HCT116 (cell line): ENCODE results near the gene WDR33. TPM values are rescaled to one million over a fixed set of nuclear protein-coding genes. Genes with fewer than 3 reads are reported as not detected.
A peak's percentile ranks its signal among the peaks of the same experiment; 100 is the strongest.

Source experiments
- ATAC-seq: fragments of 200-7000 bp; cut with Tn5 transposase; 2 replicates; pipeline ENCODE4 v1.9.1; 2020; ENCODE audit warnings: mild to moderate bottlenecking, moderate library complexity
- BruUV-seq: library from RNA; stranded (reverse); fragments of 400-500 nt; replicated peaks from 2 replicates; lab custom pipeline; 2021; lab: Mats Ljungman, UMichigan
- CTCF ChIA-PET: fragments of 300-600 bp; sonication (Branson Sonifier 250); formaldehyde crosslinking; loops from one replicate; lab custom pipeline; 2021; ENCODE audit warnings: antibody characterized with exemption; lab: Charles Lee
- POLR2A ChIA-PET: fragments of 300-600, 350-600 bp; sonication (Branson Sonifier 250); formaldehyde crosslinking; loops from one replicate; lab custom pipeline; 2021; ENCODE audit warnings: antibody characterized with exemption; lab: Charles Lee
- RAD21 ChIA-PET, 2 experiments: fragments of 300-600 bp; sonication (Branson Sonifier 250); formaldehyde crosslinking; loops; one replicate each; lab custom pipeline; 2023; ENCODE audit warnings: low total read pairs in 2 of 2; ENCODE audit not compliant: uncharacterized antibody in 2 of 2, unreplicated experiment in 2 of 2, low non-redundant PET in 1 of 2; lab: Charles Lee
- DNase-seq: peaks from one replicate; pipeline ENCODE4 v3.0.0-alpha.2; 2010; ENCODE audit warnings: low read depth, low spot score
- H2AFZ ChIP-seq: fragments of 200-600 bp; shearing (Covaris generic), sonication (generic); 2 replicates; pipeline ENCODE4 v1.6.1; 2017; ENCODE audit warnings: low read depth, mixed run types, mixed read lengths, antibody characterized with exemption, low read length; ENCODE audit not compliant: poor library complexity, severe bottlenecking
- H3K27ac ChIP-seq: 2 replicates; pipeline ENCODE4 v1.5.1; 2012; ENCODE audit warnings: low read depth, low read length
- H3K27me3 ChIP-seq: fragments of 200-600 bp; sonication (generic); 2 replicates; pipeline ENCODE4 v1.6.1; 2016; ENCODE audit warnings: mixed run types, low read length, mixed read lengths; ENCODE audit not compliant: insufficient read depth
- H3K36me3 ChIP-seq, 2 experiments: fragments of 200-500 bp in 1 of 2; fragments of 200-600 bp in 1 of 2; sonication (Bioruptor generic) in 1 of 2; sonication (generic) in 1 of 2; 2 replicates each; pipeline versions ENCODE4 v1.5.1 to v1.6.1; 2014 to 2016; ENCODE audit warnings: low read length in 2 of 2, inconsistent platforms in 1 of 2, mixed read lengths in 1 of 2, mixed run types in 1 of 2; ENCODE audit not compliant: insufficient read depth in 2 of 2, control insufficient read depth in 1 of 2
- H3K4me1 ChIP-seq, 2 experiments: fragments of 200-600 bp in 1 of 2; sonication (generic) in 1 of 2; 2 replicates each; pipeline versions ENCODE4 v1.5.1 to v1.6.1; 2012 to 2017; ENCODE audit warnings: low read length in 2 of 2, inconsistent platforms in 1 of 2, mild to moderate bottlenecking in 1 of 2, mixed read lengths in 1 of 2, mixed run types in 1 of 2, moderate library complexity in 1 of 2; ENCODE audit not compliant: insufficient read depth in 2 of 2, control insufficient read depth in 1 of 2
- H3K4me2 ChIP-seq: fragments of 200-600 bp; sonication (generic); 2 replicates; pipeline ENCODE4 v1.6.1; 2017; ENCODE audit warnings: mixed run types, low read length, mixed read lengths
- H3K4me3 ChIP-seq, 2 experiments: fragments of 200-600 bp in 1 of 2; sonication (generic) in 1 of 2; replicated peaks in 1 of 2; 2 replicates each; pipeline ENCODE4 v1.5.1; 2011 to 2016; ENCODE audit warnings: low read length in 2 of 2, control low read depth in 1 of 2, low read depth in 1 of 2, mild to moderate bottlenecking in 1 of 2, mixed read lengths in 1 of 2, mixed run types in 1 of 2
- H3K79me2 ChIP-seq: fragments of 200-600 bp; sonication (generic); 2 replicates; pipeline ENCODE4 v1.6.1; 2017; ENCODE audit warnings: mild to moderate bottlenecking, mixed run types, low read length, moderate library complexity, mixed read lengths; ENCODE audit not compliant: insufficient read depth
- H3K9ac ChIP-seq: fragments of 200-600 bp; sonication (generic); 2 replicates; pipeline ENCODE4 v1.6.1; 2016; ENCODE audit warnings: low read length, mixed read lengths
- H3K9me2 ChIP-seq: fragments of 200-600 bp; sonication (generic), shearing (Covaris generic); 2 replicates; pipeline ENCODE4 v1.6.1; 2017; ENCODE audit warnings: mixed run types, mild to moderate bottlenecking, moderate library complexity; ENCODE audit not compliant: insufficient read depth
- H3K9me3 ChIP-seq, 2 experiments: fragments of 200-500 bp in 1 of 2; fragments of 200-600 bp in 1 of 2; sonication (Bioruptor generic) in 1 of 2; sonication (generic) in 1 of 2; 2 replicates each; pipeline ENCODE4 v1.6.1; 2014 to 2017; ENCODE audit warnings: low read length in 2 of 2, mixed read lengths in 2 of 2, inconsistent platforms in 1 of 2, low read depth in 1 of 2, mild to moderate bottlenecking in 1 of 2, mixed run types in 1 of 2, moderate library complexity in 1 of 2; ENCODE audit not compliant: control insufficient read depth in 1 of 2, insufficient read depth in 1 of 2
- H4K20me1 ChIP-seq: fragments of 200-600 bp; sonication (generic), shearing (Covaris generic); 2 replicates; pipeline ENCODE4 v1.6.1; 2017; ENCODE audit warnings: mixed run types, mild to moderate bottlenecking, moderate library complexity; ENCODE audit not compliant: insufficient read depth
- CBX3 ChIP-seq: IDR thresholded peaks from 2 replicates; pipeline ENCODE4 v1.6.1; 2012; ENCODE audit warnings: low read depth
- CTCF ChIP-seq, 3 experiments: fragments of 200-600 bp in 1 of 3; sonication (generic) in 1 of 3; IDR thresholded peaks in 2 of 3; conservative IDR thresholded peaks in 1 of 3; 2 replicates each; pipeline ENCODE4 v1.5.1; 2012 to 2017; ENCODE audit warnings: low read depth in 2 of 3, low read length in 2 of 3, antibody characterized with exemption in 1 of 3, borderline replicate concordance in 1 of 3, control low read depth in 1 of 3, mild to moderate bottlenecking in 1 of 3, mixed read lengths in 1 of 3, mixed run types in 1 of 3, moderate library complexity in 1 of 3; ENCODE audit not compliant: insufficient read depth in 1 of 3
- JUND ChIP-seq: IDR thresholded peaks from 2 replicates; pipeline ENCODE4 v1.6.1; 2012
- MAX ChIP-seq: IDR thresholded peaks from 2 replicates; pipeline ENCODE4 v1.6.1; 2012
- POLR2A ChIP-seq: IDR thresholded peaks from 2 replicates; pipeline ENCODE4 v1.7.0; 2011; ENCODE audit warnings: borderline replicate concordance; ENCODE audit not compliant: insufficient read depth, insufficient read length; ENCODE audit errors: extremely low read depth
- SIN3A ChIP-seq: IDR thresholded peaks from 2 replicates; pipeline ENCODE4 v1.6.1; 2012; ENCODE audit warnings: low read depth
- SP1 ChIP-seq: IDR thresholded peaks from 2 replicates; pipeline ENCODE4 v1.6.1; 2012; ENCODE audit warnings: low read depth
- TCF7L2 ChIP-seq: IDR thresholded peaks from 2 replicates; pipeline ENCODE4 v1.7.0; 2011; ENCODE audit warnings: borderline replicate concordance, inconsistent platforms; ENCODE audit not compliant: insufficient read depth, insufficient read length; ENCODE audit errors: extremely low read depth
- ZBTB33 ChIP-seq: IDR thresholded peaks from 2 replicates; pipeline ENCODE4 v1.6.1; 2011; ENCODE audit warnings: mild to moderate bottlenecking, low read length, moderate library complexity; ENCODE audit not compliant: insufficient replicate concordance; ENCODE audit errors: extremely low read depth
- intact Hi-C: fragments of 100-400 bp; cut with micrococcal nuclease; formaldehyde crosslinking; loops from 2 replicates; pipeline ENCODE4 v1.10.0; 2022
- total RNA-seq: library from RNA; stranded (reverse); gene quantifications from one replicate; pipeline ENCODE4 v1.2.1, GENCODE V29; 2021; ENCODE audit not compliant: unreplicated experiment

Gene WDR33
- total RNA-seq, 1 experiment from 2014 or later, result 52.5 TPM

GRCh38 chr2:127859712-127860085 is 48.7 kb upstream of the WDR33 start:
- intact Hi-C loops, result no loop called here
- POLR2A ChIA-PET, result interaction anchor here (1.5 kb wide), 1 partner anchor 231 kb away, joined by 3 read pairs; the partner anchor contains the start of gene UGGT1
- 0 out of 2 replicates have a peak overlapping the region, but pooled peaks have one; percentile 20 for H3K27ac ChIP-seq
- 0 out of 2 replicates have a peak, but pooled peaks cover 4% of the 10 kb centered on the region for H4K20me1 ChIP-seq
- no peak overlapping the region for H2AFZ ChIP-seq
- ATAC-seq (peak; percentile 59), DNase-seq (peak; percentile 37)
- peaks cover 8 to 9% of the 10 kb centered on the region in 2 experiments; a peak in 2 of 4 replicates for H3K36me3 ChIP-seq
- H3K9me2 ChIP-seq, result no peaks in the 10 kb centered on the region
- TF ChIP-seq CTCF (IDR thresholded peaks at IDR 0.05 in 2 of 3, conservative IDR thresholded peaks at IDR 0.05 in 1 of 3; ENCODE audit: borderline replicate concordance in 1 of 3, insufficient read depth in 1 of 3, low read depth in 2 of 3, low read length in 2 of 3) (no peak), SIN3A (no peak), POLR2A (no peak), MAX (peak; percentile 58), JUND (no peak), CBX3 (no peak), ZBTB33 (no peak), SP1 (no peak), TCF7L2 (peak; percentile 80)
- peaks cover 8 to 29% of the 10 kb centered on the region in 2 experiments; a peak in 3 of 4 replicates for H3K4me1 ChIP-seq
- peak overlapping the region; percentile 50 for H3K4me2 ChIP-seq
- CTCF ChIA-PET, result interaction anchor here (2.4 kb wide), 1 partner anchor 268 kb away, joined by 7 read pairs; no protein-coding TSS in a partner anchor
- no peak overlapping the region for H3K4me3 ChIP-seq
- BruUV-seq, result no TSS peak
- no peak overlapping the region for H3K9ac ChIP-seq
- RAD21 ChIA-PET, result no interaction called here
- H3K27me3 ChIP-seq, result no peaks in the 10 kb centered on the region
- H3K9me3 ChIP-seq, result no peaks in the 10 kb centered on the region
- peaks cover 32% of the 10 kb centered on the region for H3K79me2 ChIP-seq
